Measurements from ENCODE around the gene UGCG.
"Not testable (repeated sequence)": the region's sequence is repeated elsewhere in the genome, so short reads cannot be mapped to it uniquely, and the experiment has no call there.

The UGCG gene

GRCh38 chr9:111891910-111892499 is 4.6 kb upstream of the UGCG start:
- peak; percentile 71 for DNase-seq

GRCh38 chr9:111896942-111897600 is 457 bp downstream of the UGCG start:
- no peak for DNase-seq

- peak; percentile 44 for DNase-seq
These were observed 1.1 kb downstream of the UGCG start for GRCh38 chr9:111897601-111898137.

GRCh38 chr9:111898331-111899096 is 1.9 kb downstream of the UGCG start:
- DNase-seq: no peak

- peak; percentile 49 for DNase-seq
These were observed 3.7 kb downstream of the UGCG start for GRCh38 chr9:111900151-111900857.

GRCh38 chr9:111900858-111901612 is 4.4 kb downstream of the UGCG start:
- peak; percentile 42 for DNase-seq

- DNase-seq: no peak
These were observed 6.0 kb downstream of the UGCG start for GRCh38 chr9:111902391-111903139.

- DNase-seq: not testable (repeated sequence)
These were observed 6.9 kb downstream of the UGCG start for GRCh38 chr9:111903535-111903934.

- DNase-seq: no peak
These were observed 7.4 kb downstream of the UGCG start for GRCh38 chr9:111904026-111904425.

- no peak for DNase-seq
These were observed 8.3 kb downstream of the UGCG start for GRCh38 chr9:111904891-111905291.

GRCh38 chr9:111907147-111907546 is 10.5 kb downstream of the UGCG start:
- DNase-seq: peak; percentile 11

- no peak for DNase-seq
These were observed 12.8 kb downstream of the UGCG start for GRCh38 chr9:111909444-111909843.

GRCh38 chr9:111910428-111910827 is 13.8 kb downstream of the UGCG start:
- DNase-seq: no peak

GRCh38 chr9:111913159-111913558 is 16.5 kb downstream of the UGCG start:
- DNase-seq: no peak

GRCh38 chr9:111914749-111915424 is 18.3 kb downstream of the UGCG start:
- no peak for DNase-seq

GRCh38 chr9:111915425-111915758 is 18.8 kb downstream of the UGCG start:
- DNase-seq: no peak

- DNase-seq: no peak
These were observed 19.6 kb downstream of the UGCG start for GRCh38 chr9:111916234-111916645.

GRCh38 chr9:111917201-111917600 is 20.6 kb downstream of the UGCG start:
- DNase-seq: peak; percentile 7

- no peak for DNase-seq
These were observed 21.4 kb downstream of the UGCG start for GRCh38 chr9:111917980-111918379.

- no peak for DNase-seq
These were observed 23.3 kb downstream of the UGCG start for GRCh38 chr9:111919875-111920274.

GRCh38 chr9:111920531-111920930 is 23.9 kb downstream of the UGCG start:
- DNase-seq: no peak

Measured in NCI-H526 treated with DMSO at 0.1 percent for 48 hours (cell line).